ENCODE results near the gene OR6Q1. TPM values are rescaled to one million over a fixed set of nuclear protein-coding genes. Genes with fewer than 3 reads are reported as not detected.
A peak's percentile ranks its signal among the peaks of the same experiment; 100 is the strongest.

OR6Q1 gene
- total and polyA plus RNA-seq, 2 of the 4 experiments (the other 2 are of a cell fraction), result not detected

DNA sequence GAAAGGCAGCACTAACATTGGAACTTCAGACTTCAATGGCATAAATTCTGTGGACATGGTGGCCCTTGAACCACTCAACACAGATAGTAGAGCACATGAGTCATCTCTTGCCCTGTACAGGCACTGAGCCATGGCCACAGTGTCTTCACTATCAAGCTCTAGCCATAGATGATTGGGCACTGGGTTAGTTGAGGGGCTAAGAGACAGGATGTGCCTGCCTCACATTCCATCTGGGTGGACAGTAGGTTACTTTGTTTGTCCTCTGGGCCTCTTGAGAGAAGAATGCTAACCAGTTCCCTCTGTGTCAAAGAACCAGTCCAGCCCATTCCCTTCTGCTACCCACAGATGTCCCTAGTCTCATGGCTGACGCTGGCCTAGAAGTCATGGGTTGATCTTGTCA is 39.8 kb downstream of the OR6Q1 start:
- Histone ChIP-seq H3K4me2 (ENCODE audit: low read depth, low read length) (no peak overlapping the region), H3K9me1 (ENCODE audit: insufficient read depth, low read length) (no peaks in the 10 kb centered on the region; the same call in 1 of the 2 replicates), H3K23ac (ENCODE audit: low read depth, low read length) (no peak overlapping the region; the same call in 1 of the 2 replicates), H2AFZ (replicated peaks; ENCODE audit: low read length, poor library complexity) (peak overlapping the region; percentile 6), H3K9me3 (ENCODE audit: control insufficient read depth, insufficient read depth, low read length) (no peaks in the 10 kb centered on the region), H2BK15ac (ENCODE audit: low read depth, low read length) (0 out of 3 replicates have a peak overlapping the region, but pooled peaks have one; percentile 38), H3K36me3 (ENCODE audit: control insufficient read depth, insufficient read depth, low read length) (no peaks in the 10 kb centered on the region), H3K4me3 (ENCODE audit: insufficient read depth, low read depth, low read length) (no peak overlapping the region), H3K56ac (ENCODE audit: extremely low read depth, insufficient read depth, low read length) (no peak overlapping the region), H2AK5ac (ENCODE audit: low read depth, low read length) (peak overlapping the region; percentile 57), H2BK120ac (ENCODE audit: low read depth, low read length) (no peak overlapping the region), H4K20me1 (ENCODE audit: insufficient read depth, low read length) (no peaks in the 10 kb centered on the region), H3K18ac (ENCODE audit: low read depth, low read length) (peak overlapping the region; percentile 22; the same call in 1 of the 2 replicates), H3K9ac (ENCODE audit: low read depth, low read length) (no peak overlapping the region), H2BK5ac (ENCODE audit: low read depth, low read length, poor library complexity, severe bottlenecking) (no peak overlapping the region), H3K79me1 (ENCODE audit: low read depth in 1 of 2, low read length in 2 of 2) (no peaks in the 10 kb centered on the region), H2AK9ac (replicated peaks; ENCODE audit: low read depth, low read length, poor library complexity) (no peak overlapping the region), H3K27me3 (ENCODE audit: control insufficient read depth, insufficient read depth, low read length) (no peaks in the 10 kb centered on the region), H3K4me1 (ENCODE audit: control insufficient read depth, insufficient read depth, low read length) (peaks cover 2% of the 10 kb centered on the region; the same call in 1 of the 2 replicates), H4K8ac (ENCODE audit: low read depth in 2 of 2, low read length in 2 of 2) (peak overlapping the region in 1 of 2 experiments; percentile 45; a peak in 2 of 4 replicates), H2BK20ac (ENCODE audit: low read depth, low read length) (no peak overlapping the region; the same call in 1 of the 2 replicates), H3K4ac (ENCODE audit: low read depth, low read length) (peak overlapping the region; percentile 22), H3K14ac (replicated peaks; ENCODE audit: low read depth, low read length) (no peak overlapping the region; the same call in 1 of the 2 replicates), H4K5ac (ENCODE audit: low read depth, low read length) (no peak overlapping the region; the same call in 1 of the 2 replicates), H3K27ac (ENCODE audit: insufficient read depth, low read length) (no peak overlapping the region), H4K91ac (ENCODE audit: insufficient read depth, low read depth, low read length) (peak overlapping the region; percentile 2; the same call in 1 of the 2 replicates)
- intact Hi-C loops (cut with micrococcal nuclease) (no loop called here), in situ Hi-C loops (cut with MboI; ENCODE audit: low sequenced_read_pairs) (no loop called here), dilution Hi-C loops (cut with HindIII; ENCODE audit: low sequenced_read_pairs, unreplicated experiment) (no loop called here)
- DNase-seq, result no peak
- ChIA-PET CTCF (no interaction called here), POLR2A (ENCODE audit: unreplicated experiment) (no interaction called here)
- 100% methylated on average over 1 of the region's 1 CpG; no CpG with 5 or more reads in 1 of the 2 experiments for WGBS, 2 experiments (ENCODE audit: extremely low coverage in 2 of 2, insufficient read length in 1 of 2)
- TF ChIP-seq ELK1 (IDR thresholded peaks at IDR 0.05; ENCODE audit: borderline replicate concordance, low read depth, low read length) (no peak), FOS (IDR thresholded peaks at IDR 0.05; ENCODE audit: low read depth, low read length) (no peak), BHLHE40 (IDR thresholded peaks at IDR 0.05; ENCODE audit: low read depth, low read length) (no peak), CHD1 (IDR thresholded peaks at IDR 0.05; ENCODE audit: low read depth, low read length) (no peak), MXI1 (IDR thresholded peaks at IDR 0.05; ENCODE audit: borderline replicate concordance, low read depth, low read length) (no peak), NFE2L2 (IDR thresholded peaks at IDR 0.05; ENCODE audit: low read depth, low read length) (no peak), MAFK (IDR thresholded peaks at IDR 0.05; ENCODE audit: low read depth, low read length) (no peak), SMC3 (IDR thresholded peaks at IDR 0.05; ENCODE audit: low read depth, low read length) (no peak), CEBPB (IDR thresholded peaks at IDR 0.05; ENCODE audit: low read depth, low read length) (no peak), MAZ (IDR thresholded peaks at IDR 0.05; ENCODE audit: borderline replicate concordance, low read depth, low read length) (no peak), POLR2A (IDR thresholded peaks at IDR 0.05; ENCODE audit: low read depth, low read length) (no peak), RCOR1 (IDR thresholded peaks at IDR 0.05; ENCODE audit: insufficient replicate concordance, low read length) (no peak)
- no peak; the same call in 1 of the 2 replicates for ATAC-seq (ENCODE audit: low read depth)
- BruUV-seq (replicated peaks), result no TSS peak
